NCI-H2171 (cell line): Measurements from ENCODE around the gene TOP1.
A peak's percentile ranks its signal among the peaks of the same experiment; 100 is the strongest.
"Not testable (repeated sequence)": the region's sequence is repeated elsewhere in the genome, so short reads cannot be mapped to it uniquely, and the experiment has no call there.

ENCODE experiments used
- DNase-seq: peaks from one replicate; lab custom pipeline; 2025; lab: John Stamatoyannopoulos, UW

TOP1 gene

DNA sequence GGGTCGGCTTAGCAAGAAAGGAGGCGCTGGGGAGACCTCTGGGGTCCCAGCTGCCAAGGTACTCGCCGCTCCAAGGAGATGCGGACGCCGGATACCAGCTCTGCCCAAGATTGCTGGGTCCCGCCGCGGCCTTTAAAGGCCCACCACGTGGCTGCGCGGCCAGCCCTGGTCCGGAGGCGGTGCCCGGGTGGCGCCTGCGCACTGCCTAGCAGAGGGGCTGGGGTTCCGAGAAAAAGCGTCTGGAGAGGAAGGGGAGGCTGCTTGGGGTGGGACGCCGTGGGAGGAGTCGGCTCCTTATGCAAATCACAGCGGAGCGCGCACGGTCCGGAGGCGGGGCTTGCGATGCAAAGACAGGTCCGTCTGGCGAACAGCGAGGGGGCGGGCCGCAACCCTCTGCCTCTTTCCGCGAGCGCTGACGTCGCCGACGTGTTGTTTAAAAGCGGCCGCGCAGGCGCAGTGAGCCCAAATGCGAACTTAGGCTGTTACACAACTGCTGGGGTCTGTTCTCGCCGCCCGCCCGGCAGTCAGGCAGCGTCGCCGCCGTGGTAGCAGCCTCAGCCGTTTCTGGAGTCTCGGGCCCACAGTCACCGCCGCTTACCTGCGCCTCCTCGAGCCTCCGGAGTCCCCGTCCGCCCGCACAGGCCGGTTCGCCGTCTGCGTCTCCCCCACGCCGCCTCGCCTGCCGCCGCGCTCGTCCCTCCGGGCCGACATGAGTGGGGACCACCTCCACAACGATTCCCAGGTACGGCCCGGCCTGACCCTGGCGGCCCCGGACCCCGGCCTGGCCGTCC is at the start of gene TOP1:
TOP1 (plus strand) TSS at position 464 of the 791 bp plus-strand sequence; CDS start at position 710, 246 bp downstream.
- DNase-seq, result peak; percentile 100

DNA sequence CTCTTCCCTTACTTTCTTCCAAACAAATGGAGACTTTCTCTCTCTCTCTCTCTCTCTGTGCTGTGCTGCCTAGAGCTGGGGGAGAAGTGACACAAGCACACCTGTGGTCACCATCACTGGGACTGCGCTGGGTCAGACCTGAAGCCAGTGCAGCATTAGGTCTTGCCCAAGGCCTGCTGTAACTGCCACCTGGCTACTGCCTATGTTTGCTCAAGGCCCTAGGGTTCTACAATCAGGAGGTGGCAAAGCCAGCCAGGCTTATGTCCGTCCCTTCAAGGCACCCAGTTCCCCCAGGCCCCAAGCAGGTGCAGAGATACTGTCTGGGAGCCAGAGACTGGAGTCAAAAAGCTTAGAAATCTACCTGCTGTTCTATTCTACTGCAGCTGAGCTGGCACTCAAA is 49.4 kb upstream of the TOP1 start:
- DNase-seq, result no peak

DNA sequence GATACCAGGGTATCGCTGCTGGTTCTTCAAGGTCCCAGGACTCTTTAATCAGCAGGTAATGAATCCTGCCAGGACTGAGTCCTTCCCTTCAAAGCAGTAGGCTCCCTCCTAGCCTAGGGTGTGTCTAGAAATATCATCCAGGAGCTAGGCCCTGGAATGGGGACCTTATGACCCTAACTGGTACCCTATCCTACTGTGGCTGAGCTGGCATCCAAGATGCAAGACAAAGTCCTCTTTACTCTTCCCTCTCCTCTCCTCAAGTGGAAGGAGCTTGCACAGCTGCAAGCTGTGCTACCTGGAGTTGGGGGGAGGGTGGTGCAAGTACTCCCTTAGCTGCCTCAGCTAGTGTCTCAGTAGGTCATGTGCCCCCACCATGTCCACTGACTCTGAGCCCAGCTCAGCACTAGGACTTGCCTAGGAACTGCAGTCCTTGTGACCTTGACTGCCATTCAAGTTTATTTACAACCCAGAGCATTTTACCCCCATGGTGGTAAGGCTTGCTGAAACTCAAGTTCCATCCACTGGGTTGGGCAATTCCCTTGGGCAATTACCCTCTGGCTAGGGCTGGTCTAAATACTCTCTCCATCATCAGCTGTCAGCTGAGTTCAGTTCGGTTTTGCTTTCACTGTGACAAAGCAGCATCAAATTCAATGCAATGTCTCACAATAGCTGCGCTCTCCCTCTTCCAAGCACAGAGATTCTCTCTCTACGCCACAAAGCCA is 48.4 kb upstream of the TOP1 start:
- DNase-seq, result no peak

DNA sequence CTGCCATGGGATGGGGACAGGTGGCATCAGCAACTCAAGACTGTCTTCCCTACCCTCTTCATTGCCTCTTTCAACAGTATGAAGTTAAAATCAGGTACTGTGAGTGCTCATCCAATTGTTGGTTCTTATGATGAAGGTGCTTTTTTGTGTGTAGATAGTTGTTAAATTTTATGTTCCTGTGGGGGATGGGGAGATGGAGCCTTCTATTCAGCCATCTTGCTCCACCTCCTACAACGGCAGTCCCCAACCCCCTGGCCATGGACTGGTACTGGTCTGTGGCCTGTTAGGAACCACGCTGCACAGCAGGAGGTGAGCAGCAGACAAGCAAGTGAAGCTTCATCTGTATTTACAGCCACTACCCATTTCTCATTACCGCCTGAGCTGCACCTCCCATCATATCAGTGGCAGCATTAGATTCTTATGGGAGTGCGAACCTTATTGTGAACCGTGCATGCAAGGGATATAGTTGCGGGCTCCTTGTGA is 47.8 kb upstream of the TOP1 start:
- no peak for DNase-seq

DNA sequence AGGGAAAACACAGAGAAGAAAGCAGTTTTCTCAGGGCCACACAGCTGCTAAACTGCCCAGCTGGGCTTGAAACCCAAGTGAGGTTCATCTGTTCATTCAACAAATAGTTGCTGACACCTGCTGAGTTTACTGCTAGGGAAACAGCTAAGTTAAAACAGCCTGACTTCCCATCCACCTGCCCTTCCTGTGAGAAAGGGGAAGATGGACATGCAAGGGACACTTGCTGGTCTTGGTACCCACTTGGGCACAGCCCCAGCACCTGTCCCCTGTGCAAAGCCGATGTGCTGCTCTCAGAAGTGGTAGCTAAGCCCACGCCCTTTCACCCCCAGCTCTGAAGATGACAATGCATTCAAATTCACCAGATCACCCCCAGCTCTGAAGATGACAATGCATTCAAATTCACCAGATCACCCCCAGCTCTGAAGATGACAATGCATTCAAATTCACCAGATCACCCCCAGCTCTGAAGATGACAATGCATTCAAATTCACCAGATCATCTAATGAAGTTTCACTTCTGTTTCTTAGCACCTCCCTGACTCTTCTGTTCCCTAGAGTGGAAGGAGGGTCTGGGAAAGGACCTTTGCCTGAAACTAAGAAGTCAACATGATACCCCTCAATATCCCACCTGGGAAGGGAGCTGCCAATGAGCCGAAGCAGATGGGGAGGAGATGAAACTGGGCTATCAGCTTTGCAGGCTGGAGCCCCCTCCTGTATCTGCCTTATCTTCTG is 46.0 kb upstream of the TOP1 start:
- no peak for DNase-seq

DNA sequence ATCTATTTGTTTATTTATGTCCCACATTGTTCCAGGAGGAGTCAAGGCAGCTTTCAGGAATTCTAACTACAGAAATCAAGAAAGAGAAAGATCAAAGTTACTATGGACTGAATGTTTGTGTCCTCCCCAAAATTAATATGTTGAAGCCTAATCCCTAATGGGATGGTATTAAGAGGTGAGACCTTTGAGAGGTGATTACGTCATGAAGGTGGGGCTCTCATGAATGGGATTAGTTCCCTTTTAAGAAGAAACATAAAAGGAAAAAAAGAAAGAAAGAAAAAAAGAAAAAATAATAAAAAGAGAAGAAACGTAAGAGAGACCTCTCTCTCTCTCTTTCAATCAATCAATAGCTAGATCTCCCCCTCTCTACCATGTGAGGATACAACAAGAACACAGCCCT is 44.7 kb upstream of the TOP1 start:
- DNase-seq, result no peak

DNA sequence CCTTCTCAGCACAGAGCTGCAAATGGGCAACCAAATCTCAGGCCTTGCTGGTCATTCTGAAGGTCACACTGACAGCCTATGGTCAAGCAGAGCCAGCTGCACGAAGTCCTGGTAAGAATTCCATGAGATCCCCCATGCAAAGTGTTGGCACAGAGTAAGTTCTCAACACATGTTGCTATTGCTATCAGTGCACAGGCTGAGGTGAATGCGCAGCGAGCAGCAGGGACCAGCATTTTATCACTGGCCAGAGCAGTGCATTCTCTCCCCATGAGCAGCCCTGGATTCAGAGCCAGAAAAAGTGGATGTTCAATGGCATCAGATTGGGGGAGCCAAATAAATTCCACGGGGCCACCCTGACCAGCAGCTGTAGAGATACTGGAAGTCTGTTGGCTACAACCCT is 44.1 kb upstream of the TOP1 start:
- DNase-seq, result no peak

DNA sequence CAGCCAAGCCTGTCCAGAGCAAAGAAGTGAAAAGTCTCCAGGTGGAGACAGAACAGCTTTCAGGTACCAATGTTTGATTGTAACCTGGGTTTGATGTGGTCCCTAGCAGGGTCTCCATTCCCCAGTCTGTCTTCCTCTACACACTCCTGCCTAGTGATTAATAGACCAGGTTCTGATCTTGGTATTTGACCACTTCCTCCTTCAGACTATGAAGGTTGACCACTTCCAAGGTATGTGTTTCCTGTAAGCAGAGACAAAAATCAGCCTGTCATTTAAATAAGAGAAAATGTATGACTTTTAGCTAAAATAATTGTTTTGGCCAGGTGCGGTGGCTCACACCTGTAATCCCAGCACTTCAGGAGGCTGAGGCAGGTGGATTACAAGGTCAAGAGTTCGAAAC is 41.8 kb upstream of the TOP1 start:
- DNase-seq, result no peak

DNA sequence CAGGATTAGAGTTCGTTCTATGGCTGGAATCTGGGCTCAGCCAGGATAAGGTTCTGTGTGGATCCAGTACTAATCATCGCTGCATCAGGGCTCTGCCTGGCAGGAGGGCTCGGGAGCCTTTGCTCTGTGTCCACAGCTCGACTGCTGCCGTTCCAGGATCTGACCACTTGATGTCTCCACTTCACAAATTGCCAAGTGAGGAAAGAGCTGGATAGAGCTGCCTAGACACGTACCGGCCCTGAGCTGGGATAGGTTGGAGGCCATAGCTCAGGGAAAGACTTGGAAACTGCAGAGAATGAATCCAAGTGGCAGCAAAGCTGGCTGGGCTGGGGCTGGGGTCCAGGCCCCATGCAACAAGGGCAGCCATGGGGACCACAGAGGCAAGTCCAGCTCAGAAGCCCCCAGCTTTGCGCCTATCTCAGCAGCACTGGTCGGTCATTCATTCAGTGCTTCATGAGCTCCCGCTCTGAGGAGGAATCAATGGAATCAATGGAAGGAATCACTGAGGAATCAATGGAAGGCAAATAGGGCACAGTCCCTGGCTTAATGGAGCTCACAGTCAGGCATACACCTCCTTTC is 38.0 kb upstream of the TOP1 start:
- DNase-seq, result peak; percentile 76

DNA sequence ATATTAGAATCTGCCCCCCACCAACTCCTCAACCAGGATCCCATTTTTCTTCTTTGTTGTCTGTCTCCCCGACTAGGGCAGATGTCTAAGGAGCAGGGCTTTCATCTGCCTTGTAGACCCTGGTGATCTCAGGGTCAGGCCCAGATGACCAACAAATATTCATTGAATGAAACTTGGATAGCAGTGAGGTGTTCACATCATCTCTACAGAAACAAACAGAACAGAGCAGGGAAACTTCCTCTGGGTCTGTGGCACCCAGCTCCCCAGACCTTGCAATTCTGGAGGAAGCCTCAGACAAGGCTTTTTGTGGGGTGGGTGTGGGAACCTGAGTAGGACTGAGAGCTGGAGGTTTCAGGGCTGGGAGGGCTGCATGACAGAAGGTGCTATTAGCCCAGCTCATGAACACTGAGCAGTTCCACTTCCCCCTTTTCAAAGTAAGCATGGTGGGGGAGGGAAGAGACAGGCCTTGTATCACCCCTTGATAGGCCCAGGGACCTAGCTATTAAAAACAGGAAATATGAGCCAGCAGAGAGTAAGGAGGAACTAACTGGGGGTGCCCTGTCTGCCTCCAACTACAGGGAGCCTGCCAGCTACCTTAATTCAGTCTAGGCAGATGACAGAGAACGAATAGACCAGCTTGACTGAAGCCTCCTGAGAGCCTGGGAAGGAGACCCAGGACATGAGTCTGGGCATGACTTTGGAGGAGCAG is 37.3 kb upstream of the TOP1 start:
- peak; percentile 54 for DNase-seq

DNA sequence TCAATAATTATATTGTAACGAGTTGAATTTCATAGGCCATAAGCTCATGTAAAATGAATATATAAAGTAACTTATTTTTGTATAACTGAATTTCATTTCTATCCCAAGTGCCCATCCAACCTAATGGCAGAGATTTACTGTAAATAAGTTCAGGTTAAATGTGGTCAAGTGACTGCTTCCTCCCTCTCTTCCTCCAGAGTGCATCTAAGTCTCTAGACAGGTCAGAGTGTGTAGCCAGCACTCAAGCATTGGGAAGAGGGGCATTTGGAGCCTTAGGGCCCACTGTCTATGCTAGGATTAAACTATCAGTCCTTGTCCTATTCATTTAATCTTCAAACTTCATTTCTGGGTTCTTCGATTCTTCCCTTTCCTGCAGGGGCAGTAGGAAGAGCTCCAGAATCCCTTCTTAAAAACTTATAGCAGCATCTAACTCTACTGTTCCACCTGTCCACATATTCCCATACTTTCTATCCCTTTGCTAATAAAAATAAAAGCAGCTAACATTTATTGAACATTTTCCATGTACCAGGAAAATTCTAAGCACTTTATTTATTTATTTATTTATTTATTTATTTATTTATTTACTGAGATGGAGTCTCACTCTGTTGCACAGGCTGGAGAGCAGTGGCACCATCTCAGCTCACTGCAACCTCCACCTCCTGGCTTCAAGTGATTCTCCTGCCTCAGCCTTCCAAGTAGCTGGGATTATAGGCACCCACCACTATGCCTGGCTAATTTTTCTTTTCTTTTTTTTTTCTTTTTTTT is 36.1 kb upstream of the TOP1 start:
- DNase-seq, result no peak

DNA sequence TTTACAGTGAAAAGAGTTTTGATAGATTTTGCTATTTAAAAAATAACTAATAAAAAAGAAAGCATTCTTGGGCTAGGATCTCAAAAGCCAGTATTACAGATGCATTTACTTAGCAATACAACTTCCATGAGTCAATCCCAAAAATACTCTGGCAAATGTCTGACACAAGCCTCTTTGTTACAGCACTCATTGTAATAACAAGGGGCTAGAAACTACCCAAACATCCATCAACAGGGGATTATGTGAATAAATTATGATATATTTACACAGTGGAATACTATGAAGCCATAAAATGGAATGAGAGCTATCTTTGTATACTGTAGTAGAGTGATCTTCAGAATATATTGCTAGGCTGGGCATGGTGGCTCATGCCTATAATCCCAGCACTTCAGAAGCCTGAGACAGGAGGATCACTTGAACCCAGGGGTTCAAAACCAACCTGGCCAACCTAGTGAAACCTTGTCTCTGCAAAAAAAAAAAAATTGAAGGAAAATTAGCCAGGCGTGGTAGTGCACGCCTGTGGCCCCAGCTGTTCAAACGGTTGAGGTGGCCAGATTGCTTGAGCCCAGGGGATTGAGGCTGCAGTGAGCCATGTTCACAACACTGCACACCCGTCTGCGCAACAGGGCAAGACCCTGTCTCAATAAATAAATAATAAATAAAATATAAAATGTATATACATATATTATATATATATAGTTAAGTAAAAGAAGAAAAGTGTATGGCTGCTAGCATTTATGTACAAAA is 34.7 kb upstream of the TOP1 start:
- peak; percentile 81 for DNase-seq

DNA sequence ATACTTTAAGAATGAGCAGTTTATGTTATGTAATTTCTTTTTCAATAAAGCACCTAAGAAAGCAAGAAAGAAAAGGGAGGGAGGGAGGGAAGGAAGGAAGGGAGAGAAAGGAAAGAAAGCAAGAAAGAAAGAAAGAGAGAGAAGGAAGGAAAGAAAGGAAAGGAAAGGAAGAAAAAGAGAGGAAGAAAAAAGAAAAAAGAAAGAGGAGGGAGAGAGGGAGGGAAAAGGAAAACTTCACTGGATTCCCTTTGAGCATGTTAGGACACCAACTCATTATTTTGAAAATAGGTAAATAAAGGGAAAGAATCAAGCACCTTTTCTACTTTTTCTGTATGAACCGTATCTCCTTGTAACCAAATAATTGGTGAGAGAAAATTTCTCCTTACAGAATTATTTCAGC is 32.3 kb upstream of the TOP1 start:
- no peak for DNase-seq

DNA sequence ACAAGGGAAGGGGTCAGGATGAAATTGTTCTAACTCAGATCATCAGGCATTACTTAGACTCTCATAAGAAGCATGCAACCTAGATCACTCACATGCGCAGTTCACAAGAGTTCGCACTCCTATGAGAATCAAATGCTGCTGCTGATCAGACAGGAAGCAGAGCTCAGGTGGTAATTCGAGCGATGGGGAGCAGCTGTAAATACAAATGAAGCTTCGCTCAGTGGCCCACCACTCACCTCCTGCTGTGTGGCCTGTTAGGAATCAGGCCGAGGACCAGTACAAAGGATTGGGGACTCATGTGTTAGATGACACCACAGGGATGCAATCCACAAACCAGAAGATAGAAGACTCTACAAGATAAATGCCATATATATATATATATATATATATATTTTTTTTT is 31.5 kb upstream of the TOP1 start:
- DNase-seq, result no peak

DNA sequence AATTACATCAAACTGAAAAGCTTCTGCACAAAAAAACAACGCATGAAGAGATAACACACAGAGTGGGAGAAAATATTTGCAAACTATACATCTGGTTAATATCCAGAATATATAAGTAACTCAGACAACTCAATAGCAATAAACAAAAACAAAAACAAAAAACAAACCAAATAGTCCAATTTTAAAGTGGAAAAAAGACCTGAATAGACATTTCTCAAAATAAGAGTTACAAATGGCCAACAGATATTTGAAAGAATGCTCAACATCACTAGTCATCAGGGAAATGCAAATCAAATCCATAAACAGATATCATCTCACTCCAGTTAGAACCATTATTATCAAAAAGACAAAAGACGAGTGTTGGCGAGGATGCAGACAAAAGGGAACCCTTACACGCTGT is 28.8 kb upstream of the TOP1 start:
- no peak for DNase-seq

DNA sequence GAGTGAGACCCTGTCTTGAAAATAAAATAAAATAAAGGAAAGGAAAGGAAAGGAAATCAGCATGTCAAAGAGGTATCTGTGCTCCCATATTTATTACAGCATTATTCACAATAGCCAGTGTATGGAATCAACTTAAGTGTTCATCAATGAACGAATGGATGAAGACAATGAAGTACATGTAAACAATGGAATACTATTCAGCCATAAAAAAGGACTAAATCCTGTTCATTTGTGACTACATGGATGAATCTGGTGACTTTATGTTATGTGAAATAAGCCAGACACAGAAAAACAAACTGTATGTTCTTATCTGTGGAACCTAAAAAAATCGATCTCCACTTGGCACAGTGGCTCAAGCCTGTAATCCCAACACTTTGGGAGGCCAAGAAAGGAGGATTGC is 28.0 kb upstream of the TOP1 start:
- no peak for DNase-seq

DNA sequence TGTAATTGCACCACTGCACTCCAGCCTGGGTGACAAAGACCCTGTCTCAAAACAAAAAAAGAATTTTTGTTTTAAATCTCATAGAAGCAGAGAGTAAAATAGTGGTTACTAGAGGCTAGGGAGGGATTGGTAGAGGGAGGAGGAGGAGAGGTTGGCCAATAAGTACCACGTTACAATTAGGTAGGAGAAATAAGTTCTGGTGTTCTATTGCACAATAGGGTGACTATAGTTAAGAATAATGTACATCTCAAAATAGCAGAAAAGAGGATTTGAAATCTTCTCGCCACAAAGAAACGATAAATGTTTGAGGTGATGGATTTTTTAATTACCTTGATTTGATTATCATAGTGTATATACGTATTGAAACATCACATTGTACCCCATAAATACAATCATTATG is 27.1 kb upstream of the TOP1 start:
- no peak for DNase-seq

DNA sequence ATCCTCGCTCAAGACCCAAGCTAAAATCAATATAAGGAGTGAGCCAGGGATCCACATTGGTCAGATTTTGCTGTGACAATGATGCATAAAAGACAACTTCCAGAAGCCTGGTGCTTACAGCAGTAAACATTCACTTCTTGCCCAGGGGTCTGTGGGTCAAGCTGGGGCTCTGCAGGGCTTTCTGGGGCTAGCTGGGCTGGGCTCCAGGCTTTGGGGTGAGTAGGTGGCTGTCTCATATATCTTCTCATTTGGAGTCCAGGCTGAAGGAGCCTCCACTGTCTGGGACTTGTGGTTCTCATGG is 25.8 kb upstream of the TOP1 start:
- no peak for DNase-seq

DNA sequence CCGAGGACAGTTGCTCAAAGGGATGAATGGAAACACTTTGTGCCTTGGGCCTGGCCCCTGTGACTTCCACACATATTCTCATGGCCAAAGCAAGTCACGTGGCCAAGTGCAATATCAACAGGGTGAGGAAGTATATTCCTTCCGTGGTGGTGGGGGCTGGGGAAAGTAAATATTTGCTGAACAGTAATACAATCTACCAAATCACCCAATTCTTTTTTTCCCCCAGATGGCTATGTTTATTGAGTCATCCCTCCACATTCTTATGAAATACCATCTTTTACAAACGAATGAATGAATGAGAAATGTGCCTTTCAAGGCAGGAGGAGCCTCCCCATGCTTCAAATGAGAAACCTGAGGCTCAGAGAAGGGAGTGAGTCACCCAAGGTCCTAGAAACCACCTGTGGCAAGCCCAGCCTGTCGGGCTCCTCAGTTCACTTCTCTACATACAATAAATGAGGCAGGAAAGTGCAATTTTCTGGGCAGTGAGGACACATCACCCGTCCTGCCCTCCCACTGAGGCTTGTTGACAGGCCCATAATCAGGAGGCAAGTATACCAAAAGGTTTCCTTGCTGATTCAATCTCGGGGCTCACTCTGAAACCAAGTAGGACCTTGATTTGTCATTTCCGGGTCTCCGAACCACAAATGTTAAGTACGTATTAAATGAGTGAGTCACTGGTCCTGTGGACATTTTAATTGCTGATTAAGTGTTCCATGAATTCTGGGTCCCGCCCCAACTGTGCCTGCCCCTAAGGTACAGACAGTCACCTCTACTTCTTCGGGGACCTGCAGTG is 25.3 kb upstream of the TOP1 start:
- peak; percentile 51 for DNase-seq

DNA sequence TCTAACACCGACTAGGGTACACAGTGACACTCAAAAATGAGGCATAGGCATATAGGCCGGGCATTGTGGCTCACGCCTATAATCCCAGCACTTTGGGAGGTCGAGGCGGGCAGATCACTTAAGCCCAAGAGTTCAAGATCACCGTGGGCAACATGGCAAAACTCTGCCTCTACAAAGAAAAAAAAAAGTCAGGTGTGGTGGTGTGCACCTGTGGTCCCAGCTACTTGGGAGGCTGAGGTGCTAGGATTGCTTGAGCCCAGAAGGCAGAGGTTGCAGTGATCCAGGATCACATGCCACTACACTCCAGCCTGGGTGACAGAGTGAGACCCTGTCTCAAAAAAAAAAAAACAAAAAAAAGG is 24.7 kb upstream of the TOP1 start:
- DNase-seq, result not testable (repeated sequence)
